GM19328 (cell line): ENCODE measurements around the gene CEP131.

ENCODE experiments used
- ATAC-seq: cut with Tn5 transposase; IDR thresholded peaks from one replicate; pipeline ENCODE4 v1.9.1; 2021; ENCODE audit warnings: mild to moderate bottlenecking, moderate library complexity; ENCODE audit not compliant: unreplicated experiment

CEP131 gene

DNA sequence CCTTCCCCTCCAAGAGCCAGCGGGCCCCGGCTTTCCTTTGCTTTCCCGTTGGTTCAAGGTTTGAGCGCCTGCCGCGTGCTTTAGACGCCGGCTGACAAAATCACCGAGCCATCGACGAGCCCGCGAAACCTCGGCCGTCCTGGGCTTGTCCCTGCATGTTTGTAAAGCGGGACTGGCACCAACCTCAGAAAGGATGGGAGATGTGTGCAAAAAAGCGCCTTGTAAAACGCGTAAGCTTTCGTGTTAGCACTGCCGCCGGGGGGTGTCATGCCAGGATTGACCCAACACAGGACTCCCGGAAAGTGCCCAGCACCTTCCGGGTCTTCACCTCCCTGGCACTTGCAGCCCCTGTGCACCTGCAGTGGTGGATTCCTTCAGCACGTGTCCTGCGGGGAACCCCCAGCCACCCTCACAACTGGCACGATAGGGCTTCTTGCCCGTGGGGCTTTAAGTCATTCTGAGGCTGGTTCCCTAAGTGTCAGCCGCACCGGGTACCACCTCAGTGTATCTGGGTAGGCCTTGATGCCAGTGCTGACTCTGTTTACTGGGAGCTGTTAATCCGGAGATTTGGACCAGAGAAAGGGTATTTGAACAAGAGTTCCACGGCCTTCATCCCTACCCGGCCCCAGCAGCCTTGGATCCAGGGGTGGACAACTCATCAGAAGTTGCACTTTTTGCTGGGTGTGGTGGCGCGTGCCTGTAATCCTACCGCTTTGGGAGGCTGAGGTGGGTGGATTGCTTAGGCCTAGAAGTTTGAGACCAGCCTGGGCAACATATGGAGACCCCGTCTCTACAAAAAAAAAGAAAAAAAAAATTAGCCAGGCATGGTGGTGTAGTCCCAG is 17.2 kb upstream of the CEP131 start:
- ATAC-seq: no peak

DNA sequence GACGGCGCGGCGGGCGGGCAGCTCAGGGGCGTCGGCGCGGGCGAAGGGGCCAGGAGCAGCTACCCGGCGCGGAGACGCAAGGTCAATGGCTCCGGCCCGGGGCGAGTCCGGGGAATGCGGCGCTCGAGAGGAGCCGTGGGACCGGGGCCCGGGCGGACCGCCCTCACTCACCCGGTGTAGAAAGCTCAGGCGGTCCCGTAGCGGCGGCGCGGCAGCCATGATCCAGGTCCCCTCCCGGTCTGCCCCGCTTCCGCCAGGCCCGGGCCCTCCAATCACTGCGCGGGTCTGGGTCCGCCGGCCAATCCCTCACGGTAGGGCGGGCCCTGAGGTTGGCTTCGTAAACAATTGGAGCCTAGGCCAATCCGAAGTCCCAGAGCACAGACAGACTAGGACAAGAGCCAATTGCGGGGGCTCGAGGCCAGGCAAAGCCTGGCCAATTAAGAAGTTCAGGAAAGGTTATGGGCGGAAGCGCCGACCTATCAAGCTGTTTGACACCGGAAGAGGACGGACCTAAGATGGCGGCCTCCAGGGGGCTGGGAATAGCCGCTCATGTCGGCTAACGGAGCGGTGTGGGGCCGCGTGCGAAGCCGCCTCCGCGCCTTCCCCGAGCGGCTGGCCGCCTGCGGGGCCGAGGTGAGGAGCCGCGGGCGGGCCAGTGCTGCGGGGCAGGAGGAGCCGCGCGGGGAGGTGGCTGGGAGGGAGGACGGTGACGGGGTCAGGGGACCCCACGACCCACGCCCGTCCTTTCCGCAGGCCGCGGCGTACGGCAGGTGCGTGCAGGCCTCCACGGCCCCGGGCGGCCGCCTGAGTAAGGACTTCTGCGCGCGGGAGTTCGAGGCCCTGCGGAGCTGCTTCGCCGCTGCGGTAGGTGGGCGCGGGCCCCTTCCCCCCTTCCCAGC is 16.3 kb upstream of the CEP131 start, which contains the start of the genes NDUFAF8 and TEPSIN:
TSS of gene NDUFAF8 (plus strand) at position 504 of the 899 bp plus-strand sequence. CDS start at position 550, 46 bp downstream.
TSS of gene TEPSIN (minus strand) at position 241 of the 899 bp plus-strand sequence. CDS start at position 219, 22 bp downstream.
- peak; percentile 94 for ATAC-seq

- no peak for ATAC-seq
These were observed 15.7 kb upstream of the CEP131 start for GRCh38 chr17:81238490-81238814.

GRCh38 chr17:81237591-81238489 is 15.1 kb upstream of the CEP131 start:
- ATAC-seq: no peak

DNA sequence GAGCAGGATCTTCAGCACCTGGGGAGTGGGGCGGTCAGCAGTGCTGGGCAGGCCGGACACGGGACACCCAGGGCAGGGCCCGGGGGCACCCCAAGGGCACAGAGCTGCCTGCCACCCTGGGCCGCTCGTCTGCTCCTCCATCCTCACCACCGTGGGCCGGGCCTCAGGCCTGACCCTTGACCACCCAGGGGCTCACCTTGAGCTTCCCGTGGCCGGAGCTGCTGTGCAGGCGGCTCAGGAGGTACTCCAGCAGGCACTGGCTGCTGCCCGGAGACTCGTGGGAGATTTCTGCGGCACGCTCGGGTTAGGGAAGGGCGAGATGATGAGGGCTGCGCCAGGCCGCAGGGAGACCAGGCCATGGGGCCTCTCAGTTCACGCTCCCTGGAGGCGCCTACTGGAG is 14.0 kb upstream of the CEP131 start:
- no peak for ATAC-seq

DNA sequence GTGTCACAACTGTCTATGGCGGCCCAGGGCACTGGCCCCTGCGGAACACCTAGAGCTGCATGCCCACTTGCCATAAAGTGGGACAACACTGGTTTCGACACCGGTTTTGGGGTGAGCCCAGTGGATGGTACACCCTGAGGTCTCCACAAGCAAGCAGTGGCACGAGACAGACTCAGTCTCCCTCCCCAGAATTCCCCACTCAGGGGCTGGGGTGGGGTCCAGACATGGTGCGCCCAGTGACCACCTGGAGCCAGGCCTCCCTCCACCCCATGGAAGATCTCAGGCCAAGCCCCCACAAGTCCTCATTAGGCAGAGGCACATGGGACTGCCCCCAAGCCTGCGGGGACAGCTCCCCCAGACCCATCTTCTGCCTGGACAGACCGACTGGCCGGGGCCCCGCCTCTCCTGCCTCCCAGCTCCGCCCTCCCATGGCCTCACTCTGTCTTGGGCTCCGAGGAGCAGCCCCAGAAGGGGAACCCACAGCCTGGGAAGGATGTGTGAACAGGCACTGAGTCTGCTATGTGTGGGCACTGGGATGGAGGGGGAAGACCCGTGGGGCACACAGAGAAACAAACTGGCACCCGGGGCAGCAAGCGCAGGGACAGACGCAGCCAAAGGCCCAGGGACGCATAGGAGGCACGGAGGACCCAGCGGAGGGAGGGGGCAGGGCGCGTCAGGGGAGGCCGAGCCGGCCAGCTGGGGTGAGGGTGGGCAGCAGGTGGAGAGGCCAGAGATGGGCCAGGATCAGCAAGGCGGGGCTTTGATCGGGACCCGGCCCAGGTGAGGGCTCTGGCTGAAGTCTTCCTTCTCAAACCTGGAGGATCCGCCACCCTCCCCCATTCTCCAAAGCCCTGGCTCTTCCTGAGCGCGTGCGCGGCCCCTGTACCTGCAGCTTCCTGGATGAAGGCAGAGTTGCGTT is 13.3 kb upstream of the CEP131 start:
- no peak for ATAC-seq

- no peak for ATAC-seq
These were observed 12.4 kb upstream of the CEP131 start for GRCh38 chr17:81234940-81235821.

DNA sequence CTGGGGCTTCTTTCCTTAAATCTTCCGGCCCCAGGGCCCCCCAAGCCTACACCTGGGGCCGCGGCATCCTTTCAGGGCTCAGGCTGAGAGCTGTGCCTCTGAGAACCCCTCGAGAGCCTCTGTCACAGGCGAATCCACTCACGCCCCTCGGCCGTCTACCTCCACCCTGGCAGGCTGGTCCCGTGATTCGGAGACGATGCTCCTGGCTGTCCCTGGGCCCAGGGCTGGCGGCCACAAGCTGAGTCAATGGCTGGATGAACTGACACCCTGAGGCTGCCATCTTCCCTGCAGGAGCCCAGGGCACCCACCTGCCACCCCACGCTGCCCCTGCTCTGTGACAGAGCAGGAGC is 11.7 kb upstream of the CEP131 start:
- no peak for ATAC-seq

DNA sequence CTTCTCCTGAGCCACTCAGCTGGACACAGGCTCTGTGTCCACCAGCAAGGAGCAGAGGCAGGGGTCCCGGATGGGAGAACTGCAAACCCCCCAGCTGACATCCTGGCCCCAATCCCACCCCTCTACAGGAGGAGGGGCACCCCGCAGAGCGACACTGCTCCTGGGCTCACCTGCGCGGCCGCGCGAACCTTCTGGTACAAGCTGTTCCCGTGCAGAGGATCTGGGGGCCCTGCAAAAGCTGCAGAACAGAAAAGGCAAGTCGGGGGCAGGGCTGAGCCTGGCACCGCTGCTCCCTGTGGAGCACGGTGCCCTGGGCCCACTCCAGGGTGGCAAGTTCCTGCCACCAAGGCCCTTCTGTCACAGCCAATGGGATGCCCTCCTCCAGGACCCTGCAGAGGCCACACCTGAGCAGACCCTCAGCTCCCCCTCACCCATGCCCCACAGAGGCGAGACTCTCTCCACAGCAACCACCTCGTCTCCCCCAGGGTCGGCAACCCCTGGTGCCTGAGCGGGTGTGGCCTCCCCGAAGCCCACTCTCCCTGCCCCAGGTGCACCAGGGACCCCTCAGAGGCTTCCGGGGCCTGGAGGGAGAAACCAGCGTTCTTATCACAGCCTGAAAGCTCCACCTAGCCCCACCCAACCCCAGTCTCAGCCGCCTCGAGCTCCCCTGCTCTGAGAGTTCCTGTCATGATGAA is 11.2 kb upstream of the CEP131 start:
- no peak for ATAC-seq

DNA sequence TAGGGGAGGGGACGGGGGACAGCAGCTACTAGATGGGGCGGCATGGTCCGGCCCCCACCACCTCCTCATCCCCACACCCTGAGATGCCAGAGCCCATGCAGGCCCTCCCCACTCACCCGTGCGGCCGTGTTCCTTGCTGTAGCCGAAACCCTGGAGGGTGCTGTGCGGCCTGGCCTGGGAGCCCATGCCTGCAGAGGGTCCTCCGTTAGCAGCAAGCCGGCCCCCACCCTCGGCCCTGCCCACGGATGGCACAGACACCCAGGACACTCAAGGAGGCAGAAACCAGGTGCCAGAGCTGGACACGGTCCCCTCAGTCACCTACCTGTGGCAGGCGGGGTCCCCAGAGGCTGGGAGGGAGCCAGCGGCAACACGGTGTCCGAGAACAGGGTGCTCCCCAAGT is 10.6 kb upstream of the CEP131 start:
- no peak for ATAC-seq

DNA sequence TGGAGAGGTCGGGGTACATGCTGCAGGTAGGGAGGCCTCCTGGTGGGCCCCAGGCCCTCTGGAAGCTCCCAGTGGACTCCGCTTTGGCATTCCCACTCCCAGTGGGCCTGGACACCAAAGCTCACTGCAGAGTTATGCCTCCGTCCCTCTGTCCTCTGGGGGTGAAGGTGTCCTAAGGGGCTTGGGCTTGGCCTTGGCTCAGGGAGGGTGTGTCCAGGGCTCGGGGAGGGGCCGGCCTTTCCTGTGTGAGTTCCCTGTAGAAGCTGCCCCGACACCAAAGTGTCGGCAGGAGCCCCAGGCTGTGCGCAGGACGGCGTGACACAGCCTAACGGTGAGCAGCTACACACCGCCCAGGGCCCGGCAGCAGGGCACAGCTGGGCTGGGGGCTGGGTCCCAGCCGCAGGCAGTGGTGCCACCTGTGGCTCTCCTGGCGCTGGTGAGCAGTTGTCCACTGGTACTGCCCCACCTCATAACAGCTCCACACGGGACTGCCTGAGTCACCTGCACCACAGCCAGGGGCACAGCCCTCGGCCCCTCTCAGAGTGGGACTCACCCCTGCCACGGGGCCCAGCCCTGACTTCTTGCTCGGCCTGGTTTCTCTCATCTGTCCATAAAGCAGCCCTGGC is 10.0 kb upstream of the CEP131 start:
- no peak for ATAC-seq

DNA sequence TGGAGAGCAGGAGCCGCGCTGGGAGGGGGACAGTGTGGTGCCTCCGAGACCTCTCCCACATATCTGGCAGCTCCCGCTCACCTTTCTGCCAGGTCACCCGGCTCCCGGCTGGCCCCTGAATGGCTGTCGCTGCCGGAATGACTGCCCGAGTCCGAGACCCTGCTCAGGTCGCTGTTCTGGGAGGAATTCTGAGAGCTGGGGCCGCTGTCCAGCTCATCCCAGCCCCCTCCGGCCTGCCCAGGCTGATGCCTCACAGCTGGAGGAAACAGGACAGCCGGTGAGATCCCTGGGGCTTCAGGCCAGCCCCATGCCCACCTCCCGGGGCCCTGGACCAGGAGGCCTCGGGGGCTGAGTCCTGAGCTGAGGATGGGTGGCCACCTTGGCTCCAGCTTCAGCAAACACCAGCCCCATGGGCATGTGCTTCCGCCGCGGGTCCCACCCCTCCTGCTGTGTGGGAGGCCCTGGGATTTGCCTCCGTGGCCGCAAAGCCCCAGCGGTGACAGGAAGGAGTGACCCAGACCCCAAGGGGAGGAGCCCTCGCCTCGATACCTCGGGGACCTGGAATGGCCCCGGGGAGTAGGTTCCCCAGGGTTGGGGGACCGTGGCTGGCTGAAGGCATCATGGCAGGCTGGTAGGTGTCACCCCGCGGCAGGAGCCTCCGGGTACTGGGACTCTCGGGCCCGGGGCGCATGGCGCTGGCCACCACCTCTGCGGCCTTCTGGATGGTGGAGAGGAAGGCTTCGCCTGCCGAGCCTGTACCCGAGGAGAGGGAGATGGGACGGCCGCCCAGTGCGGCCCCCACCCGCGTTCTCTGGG is 9.2 kb upstream of the CEP131 start:
- ATAC-seq: no peak

DNA sequence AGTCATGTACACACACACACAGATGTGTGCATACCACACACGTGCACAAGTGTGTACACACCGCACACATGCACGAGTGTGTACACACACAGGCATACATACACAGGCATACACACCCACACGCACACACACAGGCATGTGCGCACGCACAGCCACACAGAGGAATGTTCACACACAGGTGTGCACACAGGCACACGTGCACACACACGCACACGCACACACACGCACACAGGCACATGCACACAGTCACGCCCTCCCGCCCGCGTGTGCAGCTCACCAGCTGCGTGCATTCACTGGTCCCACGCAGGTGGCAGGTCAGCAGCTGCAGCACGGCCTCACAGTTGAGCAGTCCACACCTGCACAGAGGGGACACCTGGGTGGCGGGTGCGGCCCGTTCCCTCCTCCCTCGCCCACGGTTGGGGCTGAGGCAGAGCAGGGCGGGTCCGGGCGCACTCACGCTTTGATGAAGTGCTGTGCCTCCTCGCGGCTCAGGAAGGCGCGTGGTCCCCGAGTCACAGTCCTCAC is 8.4 kb upstream of the CEP131 start:
- ATAC-seq: no peak

DNA sequence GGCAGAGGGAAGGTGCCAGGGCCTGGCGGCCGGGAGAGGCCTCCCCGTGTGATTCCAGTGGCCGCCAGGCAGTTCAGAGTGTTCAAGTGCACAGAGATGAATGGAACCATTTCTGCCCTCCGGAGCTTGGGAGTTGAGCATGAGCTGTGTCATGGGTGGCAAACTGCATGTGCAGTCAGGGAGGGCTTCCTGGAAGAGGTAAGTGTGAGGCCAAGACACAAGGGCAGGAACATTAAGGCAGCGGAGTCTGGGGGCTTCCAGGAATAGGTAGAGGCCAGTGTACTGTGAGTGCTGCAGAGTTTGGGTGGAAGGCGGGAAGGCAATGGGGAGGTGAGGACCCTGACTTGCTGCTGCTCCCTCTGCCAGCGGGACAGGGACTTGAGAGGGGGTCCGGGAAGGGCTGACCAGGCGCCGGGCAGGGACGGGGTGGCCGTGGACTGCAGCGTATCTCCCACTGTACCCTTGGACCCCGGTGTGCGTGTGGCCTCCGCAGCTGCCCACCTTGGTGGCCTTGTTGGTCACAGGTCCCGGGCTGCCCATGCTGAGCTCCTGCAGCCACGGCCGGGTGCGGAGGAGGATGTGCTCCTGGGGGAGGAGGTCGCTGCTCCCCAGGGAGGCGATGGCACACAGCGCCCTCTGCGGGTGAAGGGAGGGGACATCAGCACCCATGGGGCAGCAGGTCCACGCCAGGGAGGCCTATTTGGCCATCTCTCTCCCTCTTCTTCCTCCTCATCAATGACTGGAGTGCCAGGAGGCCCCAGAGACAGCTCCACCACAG is 7.5 kb upstream of the CEP131 start:
- no peak for ATAC-seq

GRCh38 chr17:81229666-81229920 is 6.8 kb upstream of the CEP131 start:
- ATAC-seq: no peak
